Fibroblast of pulmonary artery (primary cell): ENCODE measurements around the gene TMED10.

Source experiments
- DNase-seq: peaks from one replicate; pipeline ENCODE4 v3.0.0-alpha.2; 2010; ENCODE audit warnings: low read depth
- H3K4me3 ChIP-seq: replicated peaks from 2 replicates; pipeline ENCODE4 v1.5.1; 2011; ENCODE audit warnings: low read depth, mild to moderate bottlenecking, control low read depth, low read length, moderate library complexity
- TF ChIP-seq, protein P1 (sequence below): IDR thresholded peaks from 2 replicates; pipeline ENCODE4 v1.5.1; 2011; ENCODE audit warnings: mild to moderate bottlenecking, control low read depth, low read length, inconsistent platforms; ENCODE audit errors: missing control alignments

TMED10 gene

DNA sequence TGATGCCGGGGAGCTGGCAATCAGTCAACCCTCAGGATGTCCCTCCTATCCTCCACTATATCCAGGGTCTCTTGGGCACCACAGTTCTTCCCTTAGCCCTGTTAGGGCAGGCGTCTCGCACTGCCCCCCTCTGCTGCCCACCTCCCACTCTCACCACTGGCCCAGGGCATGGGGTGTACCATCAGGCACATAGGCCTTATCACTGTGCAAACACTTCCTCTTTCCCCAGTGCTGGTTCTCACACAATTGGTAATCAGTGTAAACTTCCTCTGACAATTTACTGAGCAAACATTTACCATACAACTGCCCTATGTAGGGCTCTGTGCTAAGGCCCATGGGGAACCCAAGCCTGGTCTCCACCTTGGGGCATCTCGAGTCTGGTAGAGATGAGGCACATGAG is 20.1 kb upstream of the TMED10 start:
- no peak overlapping the region for H3K4me3 ChIP-seq
- TF ChIP-seq, protein P1, sequence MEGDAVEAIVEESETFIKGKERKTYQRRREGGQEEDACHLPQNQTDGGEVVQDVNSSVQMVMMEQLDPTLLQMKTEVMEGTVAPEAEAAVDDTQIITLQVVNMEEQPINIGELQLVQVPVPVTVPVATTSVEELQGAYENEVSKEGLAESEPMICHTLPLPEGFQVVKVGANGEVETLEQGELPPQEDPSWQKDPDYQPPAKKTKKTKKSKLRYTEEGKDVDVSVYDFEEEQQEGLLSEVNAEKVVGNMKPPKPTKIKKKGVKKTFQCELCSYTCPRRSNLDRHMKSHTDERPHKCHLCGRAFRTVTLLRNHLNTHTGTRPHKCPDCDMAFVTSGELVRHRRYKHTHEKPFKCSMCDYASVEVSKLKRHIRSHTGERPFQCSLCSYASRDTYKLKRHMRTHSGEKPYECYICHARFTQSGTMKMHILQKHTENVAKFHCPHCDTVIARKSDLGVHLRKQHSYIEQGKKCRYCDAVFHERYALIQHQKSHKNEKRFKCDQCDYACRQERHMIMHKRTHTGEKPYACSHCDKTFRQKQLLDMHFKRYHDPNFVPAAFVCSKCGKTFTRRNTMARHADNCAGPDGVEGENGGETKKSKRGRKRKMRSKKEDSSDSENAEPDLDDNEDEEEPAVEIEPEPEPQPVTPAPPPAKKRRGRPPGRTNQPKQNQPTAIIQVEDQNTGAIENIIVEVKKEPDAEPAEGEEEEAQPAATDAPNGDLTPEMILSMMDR: no peak
- no peak for DNase-seq

DNA sequence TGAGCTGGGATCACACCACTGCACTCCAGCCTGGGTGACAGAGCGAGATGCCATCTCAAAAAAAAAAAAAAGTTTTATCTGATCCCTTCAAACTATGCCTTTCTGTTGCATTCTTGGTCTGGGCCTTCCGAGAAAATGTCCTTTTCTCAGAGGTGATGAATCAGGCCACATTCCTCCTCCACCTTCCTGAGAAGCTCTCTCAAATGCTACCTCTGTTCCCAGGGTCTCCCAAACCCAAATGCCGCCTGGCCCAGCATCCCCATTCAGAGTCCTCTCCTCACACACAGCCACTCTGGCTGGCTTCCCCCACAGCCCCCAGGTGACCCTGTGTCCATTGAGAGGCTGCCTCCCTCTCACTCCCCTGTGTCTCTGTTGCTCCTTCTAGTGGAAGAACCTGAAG is 19.7 kb upstream of the TMED10 start:
- H3K4me3 ChIP-seq: no peak overlapping the region
- no peak for DNase-seq
- TF ChIP-seq, protein P1: no peak

DNA sequence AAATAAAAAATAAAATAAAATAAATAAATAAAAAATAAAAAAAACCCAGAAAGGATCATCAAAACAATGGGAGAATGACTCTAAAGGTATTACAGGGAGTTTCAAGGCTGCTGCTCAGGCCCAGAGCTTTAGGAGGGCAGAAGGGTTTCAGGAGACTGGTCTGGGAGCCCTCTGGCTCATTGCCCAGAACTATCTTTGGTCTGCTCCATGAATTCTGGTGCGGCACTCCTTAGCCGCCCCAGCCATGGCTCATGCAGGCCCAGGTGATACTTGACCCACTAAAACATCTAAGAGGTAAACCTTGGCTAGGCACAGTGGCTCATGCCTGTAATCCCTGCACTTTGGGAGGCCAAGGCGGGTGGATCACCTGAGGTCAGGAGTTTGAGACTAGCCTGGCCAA is 14.7 kb upstream of the TMED10 start:
- DNase-seq: no peak
- TF ChIP-seq, protein P1: no peak
- H3K4me3 ChIP-seq: no peak overlapping the region

DNA sequence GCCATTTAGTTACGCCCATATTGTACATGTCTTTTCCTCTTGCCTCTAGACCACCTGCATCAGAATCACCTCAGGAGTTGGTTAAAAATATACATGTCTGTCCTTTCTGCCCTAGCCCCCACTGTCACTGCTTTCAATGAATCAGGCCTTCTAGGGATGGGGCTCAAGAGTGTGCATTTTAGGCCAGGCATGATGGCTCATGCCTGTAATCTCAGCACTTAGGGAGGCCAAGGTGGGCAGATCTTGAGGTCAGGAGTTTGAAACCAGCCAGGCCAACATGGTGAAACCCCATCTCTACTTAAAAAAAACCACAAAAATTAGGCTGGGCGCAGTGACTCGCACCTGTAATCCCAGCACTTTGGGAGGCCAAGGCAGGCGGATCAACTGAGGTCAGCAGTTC is 13.6 kb upstream of the TMED10 start:
- H3K4me3 ChIP-seq: no peak overlapping the region
- DNase-seq: no peak
- TF ChIP-seq, protein P1: no peak

DNA sequence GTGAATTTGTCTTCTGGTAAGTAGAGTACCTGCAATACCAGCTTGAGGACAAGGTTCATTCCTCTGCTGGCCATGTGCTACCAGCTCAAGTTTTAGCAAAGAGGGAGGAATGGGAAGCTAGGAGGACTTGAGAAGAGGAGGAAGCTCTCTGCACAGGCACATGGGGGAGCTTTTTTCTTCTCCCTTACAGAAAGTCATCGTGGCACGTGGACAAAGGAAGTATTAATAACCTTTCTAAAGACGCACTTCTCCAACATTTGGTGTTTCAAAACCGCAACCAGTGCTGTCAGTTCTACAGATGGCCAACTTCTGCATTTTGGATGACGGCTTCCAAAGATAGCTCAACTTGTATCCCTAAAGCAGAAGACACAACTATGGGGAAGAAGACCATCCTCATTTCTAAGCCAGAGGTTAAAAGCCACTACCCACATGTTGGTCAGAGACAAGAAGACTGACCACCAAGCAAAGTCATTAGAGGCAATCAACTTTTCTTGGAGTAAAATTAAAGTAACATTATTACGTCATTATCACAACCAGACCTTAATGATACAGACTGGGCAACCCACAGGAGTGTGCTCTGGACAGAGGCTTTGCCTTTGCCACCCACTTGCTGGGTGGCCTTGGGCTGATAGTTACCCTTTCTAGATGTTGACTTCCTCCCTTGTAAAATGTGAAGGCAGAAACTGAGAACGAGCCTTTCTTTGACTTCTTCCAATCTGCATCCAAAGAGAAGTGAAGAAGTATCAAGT is 12.3 kb upstream of the TMED10 start:
- no peak overlapping the region for H3K4me3 ChIP-seq
- no peak for DNase-seq
- TF ChIP-seq, protein P1: no peak

DNA sequence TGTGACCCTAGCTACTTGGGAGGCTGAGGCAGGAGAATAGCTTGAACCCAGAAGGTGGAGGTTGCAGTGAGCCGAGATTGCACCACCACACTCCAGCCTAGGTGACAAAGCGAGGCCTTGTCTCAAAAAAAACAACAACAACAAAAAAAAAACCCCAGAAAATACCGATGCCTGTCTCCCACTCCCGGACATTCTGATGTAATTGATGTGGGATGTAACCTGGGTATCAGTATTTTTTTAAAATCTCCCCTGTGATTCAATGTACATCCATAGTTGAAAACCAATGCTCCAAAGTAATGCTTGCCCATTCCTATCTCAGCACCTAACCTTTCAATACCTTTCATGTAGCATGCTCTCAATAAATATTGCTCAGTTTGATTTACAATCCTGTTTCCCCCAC is 11.7 kb upstream of the TMED10 start:
- H3K4me3 ChIP-seq: no peak overlapping the region
- TF ChIP-seq, protein P1: no peak
- DNase-seq: no peak

DNA sequence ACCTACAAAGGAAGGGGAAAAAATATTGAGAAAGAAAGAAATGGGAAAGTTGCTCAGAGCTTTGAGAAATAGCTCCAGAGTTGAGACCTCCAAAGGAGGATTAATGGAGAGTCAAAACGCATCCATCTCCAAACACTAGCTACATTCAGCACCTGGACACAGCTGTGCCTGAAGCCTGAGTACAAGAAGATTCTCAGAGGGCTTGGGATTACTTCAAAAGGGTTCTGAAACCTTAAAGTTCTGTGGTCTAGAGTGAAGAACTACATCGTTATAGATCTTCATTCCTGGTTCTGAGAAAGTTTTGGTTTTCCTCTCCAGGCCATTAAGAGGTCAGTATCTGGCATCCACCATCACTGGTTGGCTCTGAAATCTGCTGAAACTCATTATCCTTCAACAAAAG is 10.5 kb upstream of the TMED10 start:
- TF ChIP-seq, protein P1: no peak
- H3K4me3 ChIP-seq: no peak overlapping the region

More for the DNA sequence above, 10.5 kb upstream of the TMED10 start:
- DNase-seq: no peak
